NCI-H774 (cell line): ENCODE results near the gene SPTBN4.

Experiments
- DNase-seq: peaks from one replicate; lab custom pipeline; 2025; lab: John Stamatoyannopoulos, UW

Gene SPTBN4

GRCh38 chr19:40565910-40566495, 99.2 kb downstream of the SPTBN4 start:
- DNase-seq: no peak

- DNase-seq: no peak
Observed at GRCh38 chr19:40567040-40567749, 100.4 kb downstream of the SPTBN4 start.

GRCh38 chr19:40567750-40568494, 101.1 kb downstream of the SPTBN4 start:
- DNase-seq: no peak

- peak; percentile 98 for DNase-seq
Observed at GRCh38 chr19:40570313-40571004, 103.7 kb downstream of the SPTBN4 start.

GRCh38 chr19:40571005-40571318, 104.2 kb downstream of the SPTBN4 start:
- DNase-seq: no peak

- no peak for DNase-seq
Observed at GRCh38 chr19:40571831-40572495, 105.2 kb downstream of the SPTBN4 start.

GRCh38 chr19:40575326-40575725, 108.5 kb downstream of the SPTBN4 start:
- no peak for DNase-seq

GRCh38 chr19:40576151-40576584, 109.4 kb downstream of the SPTBN4 start:
- no peak for DNase-seq

- peak; percentile 88 for DNase-seq
Observed at GRCh38 chr19:40576585-40577451, 110.0 kb downstream of the SPTBN4 start, which contains the start of gene SHKBP1. TSS of gene SHKBP1 (plus strand) at chr19:40576873. CDS start at chr19:40576900, 27 bp downstream.

GRCh38 chr19:40578442-40578908, 111.7 kb downstream of the SPTBN4 start:
- DNase-seq: no peak

GRCh38 chr19:40580619-40581018, 113.8 kb downstream of the SPTBN4 start:
- DNase-seq: no peak

- no peak for DNase-seq
Observed at GRCh38 chr19:40581531-40581930, 114.7 kb downstream of the SPTBN4 start.

GRCh38 chr19:40582467-40582866, 115.7 kb downstream of the SPTBN4 start:
- no peak for DNase-seq

GRCh38 chr19:40583283-40583682, 116.5 kb downstream of the SPTBN4 start:
- no peak for DNase-seq

GRCh38 chr19:40584007-40584406, 117.2 kb downstream of the SPTBN4 start:
- no peak for DNase-seq

- no peak for DNase-seq
Observed at GRCh38 chr19:40585241-40585981, 118.6 kb downstream of the SPTBN4 start.

GRCh38 chr19:40585982-40586422, 119.2 kb downstream of the SPTBN4 start:
- no peak for DNase-seq

- DNase-seq: no peak
Observed at GRCh38 chr19:40586611-40587010, 119.8 kb downstream of the SPTBN4 start.

GRCh38 chr19:40588110-40588854, 121.5 kb downstream of the SPTBN4 start:
- no peak for DNase-seq
